GM19328 (cell line): ENCODE results near the gene KLHL17.

Source experiments
- ATAC-seq: cut with Tn5 transposase; IDR thresholded peaks from one replicate; pipeline ENCODE4 v1.9.1; 2021; ENCODE audit warnings: mild to moderate bottlenecking, moderate library complexity; ENCODE audit not compliant: unreplicated experiment

The KLHL17 gene

GRCh38 chr1:960363-961131, at the start of gene KLHL17:
Gene KLHL17, plus strand, starts transcription at chr1:960584. Its CDS starts 110 bp downstream, at chr1:960694.
- ATAC-seq: peak; percentile 45

- no peak for ATAC-seq
Observed at GRCh38 chr1:910881-911721, 49.3 kb upstream of the KLHL17 start.

GRCh38 chr1:911875-912739, 48.3 kb upstream of the KLHL17 start:
- ATAC-seq: no peak

- no peak for ATAC-seq
Observed at GRCh38 chr1:912740-913301, 47.6 kb upstream of the KLHL17 start.

GRCh38 chr1:913491-914130, 46.8 kb upstream of the KLHL17 start:
- no peak for ATAC-seq

GRCh38 chr1:914131-914890, 46.1 kb upstream of the KLHL17 start:
- no peak for ATAC-seq

GRCh38 chr1:914891-915280, 45.5 kb upstream of the KLHL17 start:
- no peak for ATAC-seq

GRCh38 chr1:915295-916172, 44.9 kb upstream of the KLHL17 start:
- no peak for ATAC-seq

GRCh38 chr1:916173-917075, 44.0 kb upstream of the KLHL17 start:
- ATAC-seq: no peak

GRCh38 chr1:917076-917459, 43.3 kb upstream of the KLHL17 start:
- no peak for ATAC-seq

GRCh38 chr1:917466-918091, 42.8 kb upstream of the KLHL17 start:
- no peak for ATAC-seq

- no peak for ATAC-seq
Observed at GRCh38 chr1:918353-918752, 42.0 kb upstream of the KLHL17 start.

GRCh38 chr1:918843-919242, 41.5 kb upstream of the KLHL17 start:
- no peak for ATAC-seq

GRCh38 chr1:919271-919872, 41.0 kb upstream of the KLHL17 start:
- ATAC-seq: no peak

- no peak for ATAC-seq
Observed at GRCh38 chr1:920010-920409, 40.4 kb upstream of the KLHL17 start.

GRCh38 chr1:920521-920920, 39.9 kb upstream of the KLHL17 start:
- ATAC-seq: no peak
